H1 (cell line): ENCODE results near the gene PEX26.

Source experiments
- CBX8 ChIP-seq: fragments of 300-800, 300-1000 bp; sonication (generic); IDR thresholded peaks from 2 replicates; pipeline ENCODE4 v1.7.1; 2016; ENCODE audit warnings: low read depth, low read length, borderline replicate concordance
- CREB1 ChIP-seq: IDR thresholded peaks from 2 replicates; pipeline ENCODE4 v1.6.1; 2012; ENCODE audit warnings: inconsistent platforms
- EZH2 ChIP-seq: fragments of 200-600 bp; sonication (generic); IDR thresholded peaks from 2 replicates; pipeline ENCODE4 v1.7.1; 2012; ENCODE audit warnings: low read depth, mild to moderate bottlenecking, moderate library complexity, low read length, inconsistent platforms; ENCODE audit not compliant: severe bottlenecking
- POLR2AphosphoS5 ChIP-seq: IDR thresholded peaks from 2 replicates; pipeline ENCODE4 v1.6.1; 2011; ENCODE audit warnings: low read depth, low read length
- RBBP5 ChIP-seq: IDR thresholded peaks from 2 replicates; pipeline ENCODE4 v1.7.1; 2012; ENCODE audit warnings: low read depth, mild to moderate bottlenecking, inconsistent platforms, low read length, moderate library complexity, borderline replicate concordance
- RFX5 ChIP-seq: IDR thresholded peaks from 2 replicates; pipeline ENCODE4 v1.6.1; 2011; ENCODE audit warnings: low read depth, low read length, improper control_type of control experiment, borderline replicate concordance
- RXRA ChIP-seq: IDR thresholded peaks from 2 replicates; pipeline ENCODE4 v1.6.1; 2011; ENCODE audit warnings: low read depth, mild to moderate bottlenecking, low read length, moderate library complexity; ENCODE audit not compliant: insufficient read depth
- SIN3A ChIP-seq, 2 experiments: IDR thresholded peaks in 1 of 2; conservative IDR thresholded peaks in 1 of 2; 2 replicates each; pipeline ENCODE4 v1.6.1; 2011 to 2012; ENCODE audit warnings: low read length in 2 of 2, improper control_type of control experiment in 1 of 2, low read depth in 1 of 2, mild to moderate bottlenecking in 1 of 2
- TF ChIP-seq, protein P1 (sequence below), 3 experiments: IDR thresholded peaks; 1 replicate in 2 of 3; 2 replicates in 1 of 3; pipeline versions ENCODE4 v1.5.1 to v1.6.1; 2011; ENCODE audit warnings: low read length in 3 of 3, mild to moderate bottlenecking in 3 of 3, inconsistent platforms in 2 of 3, low read depth in 1 of 3, moderate library complexity in 1 of 3; ENCODE audit not compliant: insufficient read depth in 1 of 3; ENCODE audit errors: control extremely low read depth in 1 of 3

DNA sequence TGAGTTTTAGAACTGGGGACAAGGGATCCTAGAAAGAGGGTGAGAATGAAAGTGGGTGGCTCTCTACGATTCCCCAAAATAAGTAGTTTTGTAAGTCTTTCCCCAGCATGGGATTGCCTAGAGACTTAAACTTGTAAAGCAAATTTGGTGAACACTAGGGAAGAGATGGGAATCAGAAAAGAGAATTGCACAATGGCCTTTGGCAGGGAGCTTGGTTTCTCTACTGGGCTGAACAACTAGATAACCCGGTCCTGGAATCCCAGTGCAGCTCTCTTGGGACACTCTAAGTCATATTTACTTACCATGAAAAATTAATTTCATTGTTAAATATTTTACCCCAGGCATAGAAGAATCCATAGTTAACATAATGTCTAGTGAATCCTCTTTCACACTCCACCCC is 55.7 kb downstream of the PEX26 start:
- TF ChIP-seq, protein P1, sequence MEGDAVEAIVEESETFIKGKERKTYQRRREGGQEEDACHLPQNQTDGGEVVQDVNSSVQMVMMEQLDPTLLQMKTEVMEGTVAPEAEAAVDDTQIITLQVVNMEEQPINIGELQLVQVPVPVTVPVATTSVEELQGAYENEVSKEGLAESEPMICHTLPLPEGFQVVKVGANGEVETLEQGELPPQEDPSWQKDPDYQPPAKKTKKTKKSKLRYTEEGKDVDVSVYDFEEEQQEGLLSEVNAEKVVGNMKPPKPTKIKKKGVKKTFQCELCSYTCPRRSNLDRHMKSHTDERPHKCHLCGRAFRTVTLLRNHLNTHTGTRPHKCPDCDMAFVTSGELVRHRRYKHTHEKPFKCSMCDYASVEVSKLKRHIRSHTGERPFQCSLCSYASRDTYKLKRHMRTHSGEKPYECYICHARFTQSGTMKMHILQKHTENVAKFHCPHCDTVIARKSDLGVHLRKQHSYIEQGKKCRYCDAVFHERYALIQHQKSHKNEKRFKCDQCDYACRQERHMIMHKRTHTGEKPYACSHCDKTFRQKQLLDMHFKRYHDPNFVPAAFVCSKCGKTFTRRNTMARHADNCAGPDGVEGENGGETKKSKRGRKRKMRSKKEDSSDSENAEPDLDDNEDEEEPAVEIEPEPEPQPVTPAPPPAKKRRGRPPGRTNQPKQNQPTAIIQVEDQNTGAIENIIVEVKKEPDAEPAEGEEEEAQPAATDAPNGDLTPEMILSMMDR (IDR thresholded peaks at IDR 0.05; ENCODE audit: control extremely low read depth in 1 of 3, insufficient read depth in 1 of 3, low read depth in 1 of 3, low read length in 3 of 3) = no peak
- TF ChIP-seq POLR2AphosphoS5 (no peak), EZH2 (no peak), RBBP5 (no peak), SIN3A (conservative IDR thresholded peaks at IDR 0.05 in 1 of 2, IDR thresholded peaks at IDR 0.05 in 1 of 2; ENCODE audit: low read depth in 1 of 2, low read length in 2 of 2) (no peak), RXRA (no peak), CBX8 (no peak), RFX5 (no peak), CREB1 (no peak)
